ENCODE results near the gene SLC9A9. TPM values are rescaled to one million over a fixed set of nuclear protein-coding genes. Genes with fewer than 3 reads are reported as not detected.

The SLC9A9 gene
- total RNA-seq, 1 donor from 2014 or later, result 0.22 TPM

DNA sequence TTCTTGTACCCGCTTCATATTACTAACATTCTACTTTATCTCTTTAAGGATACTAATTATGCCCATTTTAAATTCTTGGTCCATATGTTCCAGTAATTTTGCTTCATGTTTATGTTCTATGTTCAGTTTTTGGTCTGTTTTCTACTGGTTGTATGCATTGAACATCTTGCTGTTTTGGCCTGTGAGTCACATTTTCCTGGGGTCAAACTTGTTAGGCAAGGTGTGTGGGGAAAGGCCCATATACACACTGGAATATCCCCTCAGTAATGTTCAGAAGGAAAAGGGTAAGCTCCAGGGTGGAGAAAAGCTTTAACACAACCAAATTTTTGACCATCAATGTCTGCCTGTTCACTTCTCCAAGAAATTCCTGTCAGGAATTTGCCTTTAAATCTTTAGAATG lies 337.7 kb downstream of the SLC9A9 start:
- Histone ChIP-seq H3F3A (ENCODE audit: low read depth) (no peaks in the 10 kb centered on the region), H3K4me2 (no peak overlapping the region), H2AFZ (replicated peaks) (no peak overlapping the region), H3K36me3 (no peaks in the 10 kb centered on the region), H3K79me2 (ENCODE audit: low read depth) (no peaks in the 10 kb centered on the region), H4K20me1 (ENCODE audit: low read depth) (no peaks in the 10 kb centered on the region), H3K4me1 (peaks cover 11% of the 10 kb centered on the region), H3K27ac (no peak overlapping the region), H3K27me3 (no peaks in the 10 kb centered on the region), H3K9ac (no peak overlapping the region), H3K4me3 (no peak overlapping the region), H3K9me3 (ENCODE audit: low read depth) (no peaks in the 10 kb centered on the region)
- no peak for DNase-seq (ENCODE audit: low spot score)
- no peaks in the 10 kb centered on the region for H3K9me3 Mint-ChIP-seq
- TF ChIP-seq EZH2phosphoT487 (IDR thresholded peaks at IDR 0.05) (no peak), EZH2 (IDR thresholded peaks at IDR 0.05) (no peak)
- TF ChIP-seq, protein P1, sequence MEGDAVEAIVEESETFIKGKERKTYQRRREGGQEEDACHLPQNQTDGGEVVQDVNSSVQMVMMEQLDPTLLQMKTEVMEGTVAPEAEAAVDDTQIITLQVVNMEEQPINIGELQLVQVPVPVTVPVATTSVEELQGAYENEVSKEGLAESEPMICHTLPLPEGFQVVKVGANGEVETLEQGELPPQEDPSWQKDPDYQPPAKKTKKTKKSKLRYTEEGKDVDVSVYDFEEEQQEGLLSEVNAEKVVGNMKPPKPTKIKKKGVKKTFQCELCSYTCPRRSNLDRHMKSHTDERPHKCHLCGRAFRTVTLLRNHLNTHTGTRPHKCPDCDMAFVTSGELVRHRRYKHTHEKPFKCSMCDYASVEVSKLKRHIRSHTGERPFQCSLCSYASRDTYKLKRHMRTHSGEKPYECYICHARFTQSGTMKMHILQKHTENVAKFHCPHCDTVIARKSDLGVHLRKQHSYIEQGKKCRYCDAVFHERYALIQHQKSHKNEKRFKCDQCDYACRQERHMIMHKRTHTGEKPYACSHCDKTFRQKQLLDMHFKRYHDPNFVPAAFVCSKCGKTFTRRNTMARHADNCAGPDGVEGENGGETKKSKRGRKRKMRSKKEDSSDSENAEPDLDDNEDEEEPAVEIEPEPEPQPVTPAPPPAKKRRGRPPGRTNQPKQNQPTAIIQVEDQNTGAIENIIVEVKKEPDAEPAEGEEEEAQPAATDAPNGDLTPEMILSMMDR (IDR thresholded peaks at IDR 0.05), result no peak
- no peaks in the 10 kb centered on the region for H3K36me3 Mint-ChIP-seq
- no peaks in the 10 kb centered on the region for H3K27me3 Mint-ChIP-seq (ENCODE audit: insufficient read depth, low read depth)
- no peaks in the 10 kb centered on the region for H3K4me1 Mint-ChIP-seq
- H3K4me3 Mint-ChIP-seq, result no peak overlapping the region
- no peak overlapping the region for H3K27ac Mint-ChIP-seq

DNA sequence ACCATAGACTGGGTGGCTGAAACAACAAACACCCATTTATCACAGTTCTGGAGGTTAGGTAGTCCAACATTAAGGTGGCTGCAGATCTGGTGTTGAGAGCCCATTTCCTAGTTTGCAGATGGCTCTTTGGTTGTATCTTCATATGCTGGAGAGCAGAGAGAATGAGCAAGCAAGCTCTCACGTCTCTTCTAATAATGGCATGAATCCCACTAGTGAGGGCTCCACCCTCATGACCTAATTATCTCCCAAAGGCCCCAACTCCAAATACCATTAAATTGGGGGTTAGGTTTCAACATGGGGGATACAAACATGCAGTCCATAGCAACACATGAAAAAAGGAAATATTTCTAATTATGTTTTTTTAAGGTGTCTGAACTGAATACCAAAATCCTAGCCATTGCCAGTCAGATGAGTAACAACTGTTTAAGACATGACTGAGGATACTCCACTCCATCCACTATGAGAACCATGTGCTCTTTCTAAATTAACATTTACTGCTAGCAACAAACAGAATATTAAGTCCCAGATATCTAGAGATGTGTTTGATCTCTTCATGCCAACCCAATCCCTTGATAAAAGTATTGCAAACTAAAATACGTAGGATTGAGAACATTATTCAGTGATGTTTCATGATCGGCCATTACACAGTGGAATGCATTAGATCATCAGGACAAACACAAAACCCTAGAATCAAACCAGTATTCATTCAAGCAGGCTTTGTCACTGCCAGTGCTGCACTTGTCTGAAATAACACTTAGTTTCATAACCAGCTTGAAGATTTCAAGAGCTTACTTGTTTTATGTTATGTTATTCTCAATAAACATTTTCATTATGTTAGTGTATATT lies 340.3 kb downstream of the SLC9A9 start:
- H3K36me3 Mint-ChIP-seq, result no peaks in the 10 kb centered on the region
- H3K4me3 Mint-ChIP-seq, result no peak overlapping the region
- TF ChIP-seq EZH2 (IDR thresholded peaks at IDR 0.05), result no peak
- TF ChIP-seq, protein P1 (IDR thresholded peaks at IDR 0.05), result no peak
- no peak for TF ChIP-seq EZH2phosphoT487 (IDR thresholded peaks at IDR 0.05)
- no peaks in the 10 kb centered on the region for H3K4me1 Mint-ChIP-seq
- Histone ChIP-seq H3K79me2 (ENCODE audit: low read depth) (no peaks in the 10 kb centered on the region), H3K4me3 (no peak overlapping the region), H4K20me1 (ENCODE audit: low read depth) (no peaks in the 10 kb centered on the region), H3K27ac (no peak overlapping the region), H3K4me2 (no peak overlapping the region), H2AFZ (replicated peaks) (no peak overlapping the region), H3K9ac (no peak overlapping the region), H3F3A (ENCODE audit: low read depth) (no peaks in the 10 kb centered on the region), H3K27me3 (no peaks in the 10 kb centered on the region), H3K9me3 (ENCODE audit: low read depth) (no peaks in the 10 kb centered on the region), H3K4me1 (no peaks in the 10 kb centered on the region), H3K36me3 (no peaks in the 10 kb centered on the region)
- no peak for DNase-seq (ENCODE audit: low spot score)
- H3K27ac Mint-ChIP-seq, result no peak overlapping the region
- no peaks in the 10 kb centered on the region for H3K27me3 Mint-ChIP-seq (ENCODE audit: insufficient read depth, low read depth)
- no peaks in the 10 kb centered on the region for H3K9me3 Mint-ChIP-seq

DNA sequence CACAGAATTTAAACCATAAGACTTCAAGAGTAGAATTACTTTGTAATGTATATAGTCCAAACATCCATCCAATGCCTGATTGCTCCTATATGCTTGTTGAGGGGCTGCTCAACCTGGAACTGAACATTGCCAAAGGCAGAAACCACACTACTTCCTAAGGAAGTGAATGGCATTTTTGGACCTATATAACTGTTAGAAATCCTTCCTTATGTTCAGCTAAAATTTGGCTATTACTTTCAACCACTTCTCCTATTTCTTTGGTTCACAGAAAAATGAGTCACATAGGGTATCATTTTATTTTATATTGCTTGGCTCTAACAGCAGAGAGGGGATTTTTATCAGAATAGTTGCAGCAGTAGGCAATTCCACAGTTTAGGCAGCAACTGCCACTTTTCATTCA lies 342.1 kb downstream of the SLC9A9 start:
- Histone ChIP-seq H2AFZ (replicated peaks) (no peak overlapping the region), H3K9me3 (ENCODE audit: low read depth) (no peaks in the 10 kb centered on the region), H3K27ac (no peak overlapping the region), H3F3A (ENCODE audit: low read depth) (no peaks in the 10 kb centered on the region), H3K36me3 (no peaks in the 10 kb centered on the region), H3K4me2 (no peak overlapping the region), H3K79me2 (ENCODE audit: low read depth) (no peaks in the 10 kb centered on the region), H3K4me1 (peaks cover 13% of the 10 kb centered on the region), H3K4me3 (no peak overlapping the region), H3K9ac (no peak overlapping the region), H3K27me3 (no peaks in the 10 kb centered on the region), H4K20me1 (ENCODE audit: low read depth) (no peaks in the 10 kb centered on the region)
- no peak for DNase-seq (ENCODE audit: low spot score)
- TF ChIP-seq, protein P1 (IDR thresholded peaks at IDR 0.05), result no peak
- TF ChIP-seq EZH2phosphoT487 (IDR thresholded peaks at IDR 0.05) (no peak), EZH2 (IDR thresholded peaks at IDR 0.05) (no peak)
- no peaks in the 10 kb centered on the region for H3K9me3 Mint-ChIP-seq
- no peaks in the 10 kb centered on the region for H3K36me3 Mint-ChIP-seq
- H3K4me3 Mint-ChIP-seq, result no peak overlapping the region
- H3K27ac Mint-ChIP-seq, result no peak overlapping the region
- H3K27me3 Mint-ChIP-seq (ENCODE audit: insufficient read depth, low read depth), result no peaks in the 10 kb centered on the region
- H3K4me1 Mint-ChIP-seq, result peaks cover 9% of the 10 kb centered on the region

All from neural progenitor cell (in vitro differentiated cells).